HepG2 (cell line): ENCODE results near the gene TEK. TPM values are rescaled to one million over a fixed set of nuclear protein-coding genes. Genes with fewer than 3 reads are reported as not detected.

ENCODE experiments used
- ATAC-seq: fragments of 200-7000 bp; cut with Tn5 transposase; 3 replicates; pipeline ENCODE4 v1.9.1; 2020; ENCODE audit warnings: mild to moderate bottlenecking, moderate library complexity
- BruUV-seq: library from RNA; stranded (reverse); fragments of 400-500 nt; replicated peaks from 2 replicates; lab custom pipeline; 2021; lab: Mats Ljungman, UMichigan
- CTCF ChIA-PET: fragments of 300-600 bp; formaldehyde crosslinking; extraction: SDS; loops from one replicate; lab custom pipeline; 2021; ENCODE audit warnings: low total read pairs, inconsistent platforms, low intra/inter-chr PET ratio; lab: Yijun Ruan, JAX
- POLR2A ChIA-PET: fragments of 350-600 bp; sonication (Branson Sonifier 250); formaldehyde crosslinking; loops from one replicate; lab custom pipeline; 2020; ENCODE audit warnings: antibody characterized with exemption, inconsistent platforms; lab: Yijun Ruan, JAX
- DNase-seq: peaks from one replicate; pipeline ENCODE4 v3.0.0-alpha.2; 2015; ENCODE audit warnings: low spot score
- FAIRE-seq: peaks from 3 replicates; lab custom pipeline; 2011; peaks lifted over from hg19 to GRCh38; lab: Jason Lieb, UNC
- H2AFZ ChIP-seq: one replicate; pipeline ENCODE4 v1.6.1; 2011; ENCODE audit warnings: low read length, inconsistent platforms
- H3K27ac ChIP-seq: fragments of 300-600 bp; 3 replicates; pipeline ENCODE4 v1.8.0; 2011; ENCODE audit warnings: mixed run types, mild to moderate bottlenecking, mixed read lengths, low read length, inconsistent platforms; ENCODE audit not compliant: insufficient read depth; ENCODE audit errors: extremely low read length
- H3K27me3 ChIP-seq, 2 experiments: fragments of 200-600 bp in 1 of 2; 2 replicates in 1 of 2; 3 replicates in 1 of 2; pipeline versions ENCODE4 v1.6.0 to v1.8.0; 2011; ENCODE audit warnings: low read length in 2 of 2, mild to moderate bottlenecking in 2 of 2, moderate library complexity in 2 of 2, inconsistent platforms in 1 of 2; ENCODE audit not compliant: insufficient read depth in 2 of 2, control insufficient read depth in 1 of 2
- H3K36me3 ChIP-seq, 2 experiments: fragments of 200-600 bp in 1 of 2; replicated peaks in 1 of 2; 2 replicates in 1 of 2; 3 replicates in 1 of 2; pipeline versions ENCODE4 v1.5.1 to v1.8.0; 2011; ENCODE audit warnings: low read length in 2 of 2, inconsistent platforms in 1 of 2; ENCODE audit not compliant: insufficient read depth in 2 of 2, control insufficient read depth in 1 of 2
- H3K4me1 ChIP-seq: 2 replicates; pipeline ENCODE4 v1.5.1; 2012; ENCODE audit warnings: low read length, inconsistent platforms; ENCODE audit not compliant: insufficient read depth
- H3K4me2 ChIP-seq: 2 replicates; pipeline ENCODE4 v1.6.0; 2011; ENCODE audit warnings: low read depth, low read length, inconsistent platforms
- H3K4me3 ChIP-seq, 3 experiments: fragments of 200-600 bp in 1 of 3; sonication (generic), shearing (Covaris generic) in 1 of 3; replicated peaks in 1 of 3; 2 replicates each; pipeline ENCODE4 v1.5.1; 2011 to 2016; ENCODE audit warnings: low read length in 3 of 3, inconsistent platforms in 2 of 3, low read depth in 2 of 3, mild to moderate bottlenecking in 2 of 3, control low read depth in 1 of 3, mixed read lengths in 1 of 3; ENCODE audit not compliant: insufficient read depth in 1 of 3
- H3K79me2 ChIP-seq: one replicate; pipeline ENCODE4 v1.6.1; 2011; ENCODE audit warnings: low read length, inconsistent platforms; ENCODE audit not compliant: insufficient read depth
- H3K9ac ChIP-seq: 2 replicates; pipeline ENCODE4 v1.6.0; 2011; ENCODE audit warnings: mild to moderate bottlenecking, low read depth, low read length, inconsistent platforms; ENCODE audit not compliant: insufficient read depth
- H3K9me3 ChIP-seq: 2 replicates; pipeline ENCODE4 v1.5.1; 2012; ENCODE audit warnings: mild to moderate bottlenecking, low read length
- H4K20me1 ChIP-seq: 2 replicates; pipeline ENCODE4 v1.6.0; 2011; ENCODE audit warnings: inconsistent platforms, mild to moderate bottlenecking, low read length, moderate library complexity; ENCODE audit not compliant: insufficient read depth
- FOXM1 ChIP-seq: sonication (generic); formaldehyde crosslinking; IDR thresholded peaks from 2 replicates; pipeline ENCODE4 v1.5.0; 2020; ENCODE audit warnings: missing genetic modification reagents
- SRSF9 ChIP-seq: fragments of 200-400 bp; formaldehyde crosslinking; IDR thresholded peaks from 2 replicates; pipeline ENCODE4 v1.6.1; 2018; ENCODE audit warnings: borderline replicate concordance, mild to moderate bottlenecking, low read depth, low read length; ENCODE audit not compliant: insufficient read depth, poor library complexity, severe bottlenecking
- ZNF432 ChIP-seq: sonication (generic); formaldehyde crosslinking; IDR thresholded peaks from 2 replicates; pipeline ENCODE4 v1.5.0; 2020; ENCODE audit warnings: missing genetic modification reagents, mild to moderate bottlenecking, borderline replicate concordance
- ZNF776 ChIP-seq: sonication (generic); formaldehyde crosslinking; IDR thresholded peaks from 2 replicates; pipeline ENCODE4 v1.4.0; 2020; ENCODE audit warnings: mild to moderate bottlenecking, missing genetic modification reagents
- WGBS: methylation state at CpG from one replicate; pipeline ENCODE4 v1.1.6; 2017; ENCODE audit warnings: low lambda C conversion rate; 5-methylcytosine and 5-hydroxymethylcytosine counted together
- in situ Hi-C: cut with HindIII; loops from 2 replicates; pipeline ENCODE4 v1.10.0; 2017; ENCODE audit warnings: low pct_unique_long_range_greater_than_20kb; ENCODE audit not compliant: extremely low pct_ligation_motif_present
- intact Hi-C: fragments of 100-400 bp; cut with micrococcal nuclease; formaldehyde crosslinking; loops from one replicate; pipeline ENCODE4 v1.10.0; 2022; ENCODE audit not compliant: unreplicated experiment
- polyA plus RNA-seq, 8 experiments: library from polyadenylated mRNA; depleted of rRNA in 3 of 8; stranded (reverse) in 7 of 8; unstranded in 1 of 8; fragments of >200 nt; fragmentation: Illumina TruSeq in 4 of 8; extraction: Trizol in 4 of 8; gene quantifications; 2 replicates each; pipeline versions ENCODE4 v1.2.1 to v1.2.3, GENCODE V29; 2011 to 2016; ENCODE audit warnings: low read depth in 4 of 8, missing spikeins in 1 of 8, mixed read lengths in 1 of 8; ENCODE audit not compliant: insufficient read depth in 1 of 8
- total RNA-seq, 5 experiments: library from RNA; depleted of rRNA; stranded (reverse); fragments of >200 nt; fragmentation: Illumina TruSeq; extraction: Trizol; gene quantifications; 2 replicates each; pipeline ENCODE4 v1.2.3, GENCODE V29; 2016; ENCODE audit warnings: low read depth in 1 of 5
- TF ChIP-seq, protein P1 (sequence below): sonication (generic); formaldehyde crosslinking; IDR thresholded peaks from 2 replicates; pipeline ENCODE4 v1.4.0; 2020; ENCODE audit warnings: missing genetic modification reagents; ENCODE audit errors: not compliant biosample characterization
- TF ChIP-seq, protein P2 (sequence below): sonication (generic); formaldehyde crosslinking; IDR thresholded peaks from 2 replicates; pipeline ENCODE4 v1.4.0; 2020; ENCODE audit warnings: mild to moderate bottlenecking, missing genetic modification reagents

The TEK gene
- total and polyA plus RNA-seq, 2 of the 13 experiments (the other 11 are each of a cell fraction or from before 2014, with no cell fraction given) = not detected

DNA sequence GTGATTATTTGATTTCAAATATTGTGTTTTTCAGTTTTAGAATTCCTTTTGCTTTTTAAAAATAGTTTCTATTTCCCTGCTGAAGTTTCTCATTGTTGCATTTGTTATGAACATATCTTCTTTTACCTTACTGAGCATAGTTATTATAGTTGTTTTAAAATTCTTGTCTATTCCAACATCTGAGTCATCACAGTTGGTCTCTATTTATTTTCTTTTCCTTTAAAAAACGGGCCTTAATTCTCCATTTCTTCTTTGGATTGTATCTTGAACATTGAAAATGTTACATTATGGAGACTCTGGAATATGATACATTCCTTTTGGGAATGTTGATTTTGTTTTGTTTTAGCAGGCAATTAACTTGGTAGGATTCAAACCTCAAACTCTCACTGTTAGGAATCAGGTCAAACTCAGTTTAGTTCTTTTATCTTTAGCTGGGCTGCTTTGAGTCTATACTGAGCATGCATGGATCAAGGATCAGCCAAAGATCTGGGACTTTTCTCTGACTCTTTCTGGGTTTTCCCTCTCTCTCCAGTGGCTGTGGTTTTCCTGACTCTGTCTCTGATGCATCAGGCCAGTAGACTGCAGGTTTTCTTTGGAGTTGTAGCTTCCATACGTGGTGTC, 70.3 kb downstream of the TEK start:
- H2AFZ ChIP-seq = no peak overlapping the region
- H3K4me2 ChIP-seq = no peak overlapping the region
- H3K9me3 ChIP-seq = 0 out of 2 replicates have a peak, but pooled peaks cover 7% of the 10 kb centered on the region
- no TSS peak for BruUV-seq
- ATAC-seq (no peak), DNase-seq (no peak), FAIRE-seq (no peak)
- in situ Hi-C loops (no loop called here), intact Hi-C loops (no loop called here)
- no peak overlapping the region for H3K4me3 ChIP-seq
- POLR2A ChIA-PET = no interaction called here
- H4K20me1 ChIP-seq = no peaks in the 10 kb centered on the region
- WGBS = 0% methylated on average over 2 of the region's 2 CpGs
- no peaks in the 10 kb centered on the region for H3K79me2 ChIP-seq
- TF ChIP-seq SRSF9 (no peak), FOXM1 (CRISPR knock-in tag) (no peak)
- TF ChIP-seq, protein P1, sequence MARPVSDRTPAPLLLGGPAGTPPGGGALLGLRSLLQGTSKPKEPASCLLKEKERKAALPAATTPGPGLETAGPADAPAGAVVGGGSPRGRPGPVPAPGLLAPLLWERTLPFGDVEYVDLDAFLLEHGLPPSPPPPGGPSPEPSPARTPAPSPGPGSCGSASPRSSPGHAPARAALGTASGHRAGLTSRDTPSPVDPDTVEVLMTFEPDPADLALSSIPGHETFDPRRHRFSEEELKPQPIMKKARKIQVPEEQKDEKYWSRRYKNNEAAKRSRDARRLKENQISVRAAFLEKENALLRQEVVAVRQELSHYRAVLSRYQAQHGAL (CRISPR knock-in tag) = no peak
- no peak overlapping the region for H3K27ac ChIP-seq
- H3K4me1 ChIP-seq = no peaks in the 10 kb centered on the region
- no peaks in the 10 kb centered on the region for H3K27me3 ChIP-seq
- CTCF ChIA-PET = no interaction called here
- no peaks in the 10 kb centered on the region for H3K36me3 ChIP-seq
- no peak overlapping the region for H3K9ac ChIP-seq

DNA sequence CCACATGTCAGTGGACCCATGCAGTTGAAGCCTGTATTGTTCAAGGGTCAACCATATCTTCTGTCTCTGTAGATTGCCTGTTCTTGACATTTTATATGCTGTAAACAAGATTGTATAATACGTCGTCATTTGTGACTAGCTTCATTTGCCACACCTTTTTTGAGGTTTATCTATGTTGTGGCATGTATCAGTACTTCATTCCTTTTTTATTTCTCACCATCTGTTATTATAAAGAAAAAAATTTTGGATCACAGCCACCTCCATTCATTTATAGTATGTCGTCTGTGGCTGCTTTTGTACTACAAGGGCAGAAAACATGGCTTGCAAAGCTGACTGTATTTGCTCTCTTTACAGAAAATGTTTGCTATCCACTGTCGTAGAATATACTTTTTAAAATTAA, 72.4 kb downstream of the TEK start:
- no peak overlapping the region for H2AFZ ChIP-seq
- no peaks in the 10 kb centered on the region for H3K36me3 ChIP-seq
- ATAC-seq (no peak), FAIRE-seq (no peak), DNase-seq (no peak)
- no peak overlapping the region for H3K27ac ChIP-seq
- H4K20me1 ChIP-seq = no peaks in the 10 kb centered on the region
- 37% methylated on average over 4 of the region's 4 CpGs for WGBS
- 0 out of 2 replicates have a peak, but pooled peaks cover 7% of the 10 kb centered on the region for H3K9me3 ChIP-seq
- no peaks in the 10 kb centered on the region for H3K79me2 ChIP-seq
- ChIA-PET CTCF (no interaction called here), POLR2A (no interaction called here)
- no TSS peak for BruUV-seq
- H3K4me1 ChIP-seq = no peaks in the 10 kb centered on the region
- intact Hi-C loops (no loop called here), in situ Hi-C loops (no loop called here)
- no peak overlapping the region for H3K4me2 ChIP-seq
- H3K4me3 ChIP-seq = no peak overlapping the region
- no peak overlapping the region for H3K9ac ChIP-seq
- H3K27me3 ChIP-seq = no peaks in the 10 kb centered on the region
- TF ChIP-seq ZNF776 (CRISPR knock-in tag) = no peak
- TF ChIP-seq ZNF432 = no peak
- TF ChIP-seq, protein P2, sequence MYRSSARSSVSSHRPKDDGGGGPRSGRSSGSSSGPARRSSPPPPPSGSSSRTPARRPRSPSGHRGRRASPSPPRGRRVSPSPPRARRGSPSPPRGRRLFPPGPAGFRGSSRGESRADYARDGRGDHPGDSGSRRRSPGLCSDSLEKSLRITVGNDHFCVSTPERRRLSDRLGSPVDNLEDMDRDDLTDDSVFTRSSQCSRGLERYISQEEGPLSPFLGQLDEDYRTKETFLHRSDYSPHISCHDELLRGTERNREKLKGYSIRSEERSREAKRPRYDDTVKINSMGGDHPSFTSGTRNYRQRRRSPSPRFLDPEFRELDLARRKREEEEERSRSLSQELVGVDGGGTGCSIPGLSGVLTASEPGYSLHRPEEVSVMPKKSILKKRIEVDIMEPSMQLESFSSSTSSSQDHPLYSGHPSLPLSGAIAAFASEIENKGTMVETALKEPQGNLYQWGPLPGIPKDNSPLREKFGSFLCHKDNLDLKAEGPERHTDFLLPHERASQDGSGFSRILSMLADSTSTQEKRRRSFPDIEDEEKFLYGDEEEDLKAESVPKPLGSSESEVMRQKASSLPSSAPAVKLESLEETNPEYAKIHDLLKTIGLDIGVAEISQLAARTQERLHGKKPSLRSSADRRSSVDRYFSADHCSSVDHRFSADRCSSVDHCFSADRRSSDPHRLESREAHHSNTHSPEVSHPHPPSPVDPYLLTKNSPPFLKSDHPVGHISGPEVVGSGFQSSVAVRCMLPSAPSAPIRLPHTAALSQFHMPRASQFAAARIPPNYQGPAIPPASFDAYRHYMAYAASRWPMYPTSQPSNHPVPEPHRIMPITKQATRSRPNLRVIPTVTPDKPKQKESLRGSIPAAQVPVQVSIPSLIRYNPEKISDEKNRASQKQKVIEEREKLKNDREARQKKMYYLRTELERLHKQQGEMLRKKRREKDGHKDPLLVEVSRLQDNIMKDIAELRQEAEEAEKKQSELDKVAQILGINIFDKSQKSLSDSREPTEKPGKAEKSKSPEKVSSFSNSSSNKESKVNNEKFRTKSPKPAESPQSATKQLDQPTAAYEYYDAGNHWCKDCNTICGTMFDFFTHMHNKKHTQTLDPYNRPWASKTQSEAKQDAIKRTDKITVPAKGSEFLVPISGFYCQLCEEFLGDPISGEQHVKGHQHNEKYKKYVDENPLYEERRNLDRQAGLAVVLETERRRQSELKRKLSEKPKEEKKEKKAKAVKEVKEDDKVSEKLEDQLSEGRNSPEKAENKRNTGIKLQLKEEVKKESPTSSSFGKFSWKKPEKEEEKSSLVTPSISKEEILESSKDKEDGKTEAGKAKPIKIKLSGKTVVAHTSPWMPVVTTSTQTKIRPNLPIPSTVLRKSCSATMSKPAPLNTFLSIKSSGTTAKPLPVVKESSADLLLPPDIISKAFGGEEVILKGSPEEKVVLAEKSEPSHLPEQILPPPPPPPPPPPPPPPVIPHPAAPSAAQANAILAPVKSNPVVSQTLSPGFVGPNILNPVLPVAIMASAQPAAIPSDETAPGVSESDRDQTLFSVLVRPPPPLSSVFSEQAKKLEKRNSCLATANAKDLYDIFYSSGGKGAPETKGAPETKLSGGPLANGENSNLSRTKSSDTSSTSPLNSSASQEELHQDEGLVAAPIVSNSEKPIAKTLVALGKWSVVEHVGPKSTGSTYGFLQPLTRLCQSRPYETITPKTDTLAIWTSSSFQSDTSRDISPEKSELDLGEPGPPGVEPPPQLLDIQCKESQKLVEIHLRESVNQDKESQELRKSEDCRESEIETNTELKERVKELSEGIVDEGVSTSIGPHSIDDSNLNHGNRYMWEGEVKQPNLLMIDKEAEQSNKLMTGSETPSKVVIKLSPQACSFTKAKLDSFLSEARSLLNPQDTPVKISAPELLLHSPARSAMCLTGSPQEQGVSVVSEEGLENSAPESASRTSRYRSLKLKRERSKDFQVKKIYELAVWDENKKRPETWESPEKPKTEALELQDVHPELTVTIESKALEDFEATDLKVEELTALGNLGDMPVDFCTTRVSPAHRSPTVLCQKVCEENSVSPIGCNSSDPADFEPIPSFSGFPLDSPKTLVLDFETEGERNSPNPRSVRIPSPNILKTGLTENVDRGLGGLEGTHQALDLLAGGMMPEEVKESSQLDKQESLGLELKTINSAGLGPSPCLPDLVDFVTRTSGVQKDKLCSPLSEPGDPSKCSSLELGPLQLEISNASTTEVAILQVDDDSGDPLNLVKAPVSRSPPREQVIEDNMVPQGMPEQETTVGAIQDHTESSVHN (CRISPR knock-in tag) = no peak
